Prostate gland (tissue), 2 donors: ENCODE measurements around the gene POLR3C. TPM values are rescaled to one million over a fixed set of nuclear protein-coding genes. Genes with fewer than 3 reads are reported as not detected.

Source experiments
- DNase-seq: peaks from one replicate; pipeline ENCODE4 v3.0.0-alpha.2; 2019; ENCODE audit warnings: low spot score
- H3K27ac ChIP-seq, 2 donors: fragments of 200-600 bp; sonication (generic); 2 replicates each; pipeline ENCODE4 v1.5.1; 2017 to 2019
- H3K27me3 ChIP-seq: fragments of 200-600 bp; sonication (generic); replicated peaks from 2 replicates; pipeline ENCODE4 v1.5.1; 2019; ENCODE audit not compliant: insufficient read depth
- H3K36me3 ChIP-seq, 2 donors: fragments of 200-600 bp; sonication (generic); 1 replicate in 1 of 2; 2 replicates in 1 of 2; pipeline versions ENCODE4 v1.5.1 to v1.8.1; 2017 to 2019
- H3K4me1 ChIP-seq: fragments of 200-600 bp; sonication (generic); replicated peaks from 2 replicates; pipeline ENCODE4 v1.5.1; 2019
- H3K4me3 ChIP-seq, 2 donors: fragments of 200-600 bp; sonication (generic); 2 replicates each; pipeline ENCODE4 v1.5.1; 2017 to 2019
- H3K9me3 ChIP-seq: fragments of 200-600 bp; sonication (generic); 2 replicates; pipeline ENCODE4 v1.5.1; 2017
- CTCF ChIP-seq, 4 experiments: fragments of 200-600 bp in 2 of 4; fragments of 450-650 bp in 2 of 4; sonication (generic) in 2 of 4; IDR thresholded peaks; 1 replicate in 3 of 4; 2 replicates in 1 of 4; pipeline ENCODE4 v1.5.1; 2016 to 2019; ENCODE audit warnings: antibody characterized with exemption in 4 of 4, mild to moderate bottlenecking in 2 of 4, moderate library complexity in 2 of 4
- POLR2A ChIP-seq: fragments of 450-650 bp; IDR thresholded peaks from one replicate; pipeline ENCODE4 v1.6.1; 2016; ENCODE audit warnings: antibody characterized with exemption, mild to moderate bottlenecking
- POLR2AphosphoS5 ChIP-seq: sonication (generic); formaldehyde crosslinking; IDR thresholded peaks from one replicate; pipeline ENCODE4 v1.6.1; 2017; ENCODE audit warnings: antibody characterized with exemption
- WGBS: methylation state at CpG from one replicate; pipeline ENCODE4 v1.1.5; 2018; 5-methylcytosine and 5-hydroxymethylcytosine counted together
- intact Hi-C: fragments of 100-400 bp; cut with DNase I; formaldehyde crosslinking; loops from one replicate; pipeline ENCODE4 v1.14.2; 2022
- total RNA-seq, 2 donors: library from RNA; depleted of rRNA; stranded (reverse); fragments of >200 nt; gene quantifications; one replicate each; pipeline ENCODE4 v1.1.0, GENCODE V29; 2016

POLR3C gene
- total RNA-seq, 2 donors from 2014 or later = 22.5 to 48.0 TPM

- H3K27ac ChIP-seq = peak within 1 kb of the TSS; percentile 91 to 92
- DNase-seq = peak; percentile 96
- H3K4me3 ChIP-seq = peak within 1 kb of the TSS; percentile 75 to 77
- no peaks in the 10 kb centered on the region for H3K9me3 ChIP-seq
- intact Hi-C loops = no loop called here
- no peaks in the 10 kb centered on the region for H3K27me3 ChIP-seq
- TF ChIP-seq CTCF (IDR thresholded peaks at IDR 0.05) (peak in 1 of 4 experiments; percentile 10), POLR2A (peak; percentile 94), POLR2AphosphoS5 (peak; percentile 85)
- WGBS = under 1% methylated on average over 42 of the region's 42 CpGs
- peaks cover 5% of the 10 kb centered on the region for H3K4me1 ChIP-seq
- H3K36me3 ChIP-seq = peaks cover 5 to 9% of the 10 kb centered on the region in 2 donors
Measured at GRCh38 chr1:145858901-145859490, 35.0 kb downstream of the POLR3C start, which contains the start of gene PIAS3. TSS of gene PIAS3 (minus strand) at chr1:145859081. CDS start at chr1:145858990, 91 bp downstream.

- H3K27ac ChIP-seq = peak overlapping the region; percentile 91 to 92
- H3K4me3 ChIP-seq = peak overlapping the region; percentile 75 to 77
- no peaks in the 10 kb centered on the region for H3K9me3 ChIP-seq
- DNase-seq = peak; percentile 87
- H3K27me3 ChIP-seq = no peaks in the 10 kb centered on the region
- peaks cover 5 to 9% of the 10 kb centered on the region in 2 donors for H3K36me3 ChIP-seq
- intact Hi-C loops = no loop called here
- under 1% methylated on average over 32 of the region's 41 CpGs for WGBS
- H3K4me1 ChIP-seq = peaks cover 5% of the 10 kb centered on the region
- TF ChIP-seq POLR2A = peak; percentile 92
- peak; percentile 62 for TF ChIP-seq POLR2AphosphoS5
- TF ChIP-seq CTCF (IDR thresholded peaks at IDR 0.05) = peak in 1 of 4 experiments; percentile 29
Measured at GRCh38 chr1:145859491-145860023, 35.6 kb downstream of the POLR3C start.

DNA sequence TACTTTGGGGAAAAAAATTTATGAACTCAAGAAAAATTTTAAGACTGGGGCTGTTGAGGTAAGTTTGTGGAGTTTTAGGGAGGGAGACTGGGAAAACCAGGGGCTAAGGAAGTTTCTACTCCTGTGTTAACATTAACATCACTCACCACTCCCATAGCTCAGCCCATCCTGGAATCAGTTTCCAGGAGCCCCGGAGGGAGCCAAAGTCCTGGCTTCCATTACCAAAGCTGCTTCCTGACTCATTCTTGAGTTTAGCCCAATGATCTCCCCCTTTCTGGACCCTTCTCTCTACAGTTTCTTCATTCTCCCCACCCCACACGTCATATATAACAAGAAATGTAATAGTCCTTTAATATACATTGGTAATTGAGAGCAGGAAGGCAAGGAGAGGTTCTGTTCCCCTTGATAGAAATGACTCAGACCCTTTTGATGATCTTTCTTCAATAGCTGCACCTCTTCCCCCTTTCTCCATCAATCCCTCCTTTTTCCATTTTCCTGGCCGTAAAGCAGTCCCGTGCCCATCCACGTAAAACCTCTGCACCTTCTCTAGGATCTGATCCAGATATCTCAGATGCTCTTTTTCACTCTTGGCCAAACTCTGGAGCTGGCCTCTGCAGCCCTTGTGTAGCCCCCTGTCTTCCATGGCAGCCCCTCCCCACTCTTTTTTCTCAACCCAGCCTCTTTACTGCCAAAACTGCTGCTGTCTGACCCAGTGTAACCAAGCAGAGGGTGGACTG lies 39.5 kb downstream of the POLR3C start:
- Histone ChIP-seq H3K36me3 (no peaks in the 10 kb centered on the region), H3K4me3 (no peak overlapping the region), H3K27me3 (no peaks in the 10 kb centered on the region), H3K27ac (no peak overlapping the region), H3K9me3 (no peaks in the 10 kb centered on the region), H3K4me1 (peaks cover 5% of the 10 kb centered on the region)
- intact Hi-C loops = no loop called here
- 67% methylated on average over 5 of the region's 5 CpGs for WGBS
- TF ChIP-seq POLR2AphosphoS5 = no peak
- TF ChIP-seq POLR2A = no peak
- no peak for TF ChIP-seq CTCF (IDR thresholded peaks at IDR 0.05)
- DNase-seq = no peak

GRCh38 chr1:145868232-145868631 lies 44.2 kb downstream of the POLR3C start:
- Histone ChIP-seq H3K27ac (no peak overlapping the region), H3K27me3 (no peaks in the 10 kb centered on the region), H3K4me3 (no peak overlapping the region), H3K4me1 (peaks cover 4% of the 10 kb centered on the region), H3K9me3 (no peaks in the 10 kb centered on the region), H3K36me3 (no peaks in the 10 kb centered on the region)
- 82% methylated on average over 4 of the region's 4 CpGs for WGBS
- no peak for DNase-seq
- intact Hi-C loops = no loop called here
- TF ChIP-seq POLR2A = no peak
- no peak for TF ChIP-seq POLR2AphosphoS5
- no peak for TF ChIP-seq CTCF (IDR thresholded peaks at IDR 0.05)
